Suprapubic skin (tissue), 3 donors: ENCODE measurements around the gene NEURL4.

Experiments used
- CTCF ChIP-seq, 2 donors: fragments of 200-600 bp in 1 of 2; fragments of 450-650 bp in 1 of 2; sonication (generic) in 1 of 2; IDR thresholded peaks; one replicate each; pipeline ENCODE4 v1.5.1; 2016 to 2019; ENCODE audit warnings: antibody characterized with exemption in 2 of 2, mild to moderate bottlenecking in 1 of 2, moderate library complexity in 1 of 2
- EP300 ChIP-seq: sonication (generic); formaldehyde crosslinking; IDR thresholded peaks from one replicate; pipeline ENCODE4 v1.6.1; 2017; ENCODE audit warnings: antibody characterized with exemption
- POLR2A ChIP-seq, 2 donors: fragments of 450-650 bp; IDR thresholded peaks; one replicate each; pipeline ENCODE4 v1.6.1; 2017; ENCODE audit warnings: antibody characterized with exemption in 2 of 2, mild to moderate bottlenecking in 2 of 2, moderate library complexity in 2 of 2

- TF ChIP-seq POLR2A (IDR thresholded peaks at IDR 0.05) (no peak), CTCF (IDR thresholded peaks at IDR 0.05) (no peak), EP300 (no peak)
These were observed 38.5 kb downstream of the NEURL4 start for GRCh38 chr17:7290685-7291084.
